ENCODE measurements around the gene INCENP. TPM values are rescaled to one million over a fixed set of nuclear protein-coding genes. Genes with fewer than 3 reads are reported as not detected.

The INCENP gene
- total and polyA plus RNA-seq, 10 donors, result 1.8 to 32.4 (median 22.7) TPM

GRCh38 chr11:62166371-62166770 lies 42.6 kb downstream of the INCENP start:
- Histone ChIP-seq H3K36me3 (no peaks in the 10 kb centered on the region), H3K4me1 (peaks cover 0 to 15% (median 4%) of the 10 kb centered on the region in 6 donors), H3K9me3 (no peaks in the 10 kb centered on the region), H3K27ac (no peak overlapping the region), H3K4me3 (no peak overlapping the region), H3K27me3 (replicated peaks in 1 of 7) (peaks cover 0 to 53% (median 6%) of the 10 kb centered on the region in 7 donors)
- 81 to 89% (median 83%) methylated on average over 9 to 10 of the region's 10 CpGs for WGBS, 5 donors
- TF ChIP-seq POLR2AphosphoS5 (IDR thresholded peaks at IDR 0.05) (no peak), POLR2A (IDR thresholded peaks at IDR 0.05) (no peak), CTCF (IDR thresholded peaks at IDR 0.05 in 8 of 11, conservative IDR thresholded peaks at IDR 0.05 in 3 of 11) (no peak)
- no peak for DNase-seq
- intact Hi-C loops (cut with DNase I; ENCODE audit: low total_unique reads), result no loop called here

GRCh38 chr11:62169448-62169847 lies 45.6 kb downstream of the INCENP start:
- no peaks in the 10 kb centered on the region for H3K9me3 ChIP-seq
- H3K27ac ChIP-seq, result peak overlapping the region in 6 of 8 donors; percentile 5 to 52 (median 30)
- intact Hi-C loops (cut with DNase I; ENCODE audit: low total_unique reads), result no loop called here
- peaks cover 0 to 17% (median 5%) of the 10 kb centered on the region in 6 donors for H3K4me1 ChIP-seq
- no peaks in the 10 kb centered on the region for H3K36me3 ChIP-seq
- no peak for DNase-seq
- H3K4me3 ChIP-seq, result no peak overlapping the region
- WGBS, 5 donors, result 61 to 82% (median 72%) methylated on average over 7 to 10 of the region's 10 CpGs
- no peak for TF ChIP-seq CTCF (IDR thresholded peaks at IDR 0.05 in 8 of 11, conservative IDR thresholded peaks at IDR 0.05 in 3 of 11)
- peak; percentile 68 to 74 (median 72) for TF ChIP-seq POLR2AphosphoS5 (IDR thresholded peaks at IDR 0.05)
- H3K27me3 ChIP-seq (replicated peaks in 1 of 7), result peaks cover 0 to 68% (median 6%) of the 10 kb centered on the region in 7 donors

GRCh38 chr11:62169935-62170334 lies 46.1 kb downstream of the INCENP start:
- no peak overlapping the region for H3K4me3 ChIP-seq
- 81 to 90% (median 85%) methylated on average over 1 of the region's 1 CpG for WGBS, 5 donors
- H3K4me1 ChIP-seq, result peaks cover 0 to 17% (median 5%) of the 10 kb centered on the region in 6 donors
- no peaks in the 10 kb centered on the region for H3K36me3 ChIP-seq
- no peak for TF ChIP-seq CTCF (IDR thresholded peaks at IDR 0.05 in 8 of 11, conservative IDR thresholded peaks at IDR 0.05 in 3 of 11)
- TF ChIP-seq POLR2AphosphoS5 (IDR thresholded peaks at IDR 0.05), result no peak
- TF ChIP-seq POLR2A (IDR thresholded peaks at IDR 0.05), result no peak
- no peak for DNase-seq
- peaks cover 0 to 69% (median 6%) of the 10 kb centered on the region in 7 donors for H3K27me3 ChIP-seq (replicated peaks in 1 of 7)
- peak overlapping the region in 6 of 8 donors; percentile 5 to 52 (median 30) for H3K27ac ChIP-seq
- intact Hi-C loops (cut with DNase I; ENCODE audit: low total_unique reads), result loop anchor here (10.0 kb wide), 1 partner anchor 145 kb away; no protein-coding TSS in a partner anchor
- no peaks in the 10 kb centered on the region for H3K9me3 ChIP-seq

GRCh38 chr11:62171261-62171723 lies 47.5 kb downstream of the INCENP start:
- TF ChIP-seq CTCF (IDR thresholded peaks at IDR 0.05 in 8 of 11, conservative IDR thresholded peaks at IDR 0.05 in 3 of 11), result peak; percentile 16 to 66 (median 56)
- TF ChIP-seq POLR2AphosphoS5 (IDR thresholded peaks at IDR 0.05), result no peak
- no peak for TF ChIP-seq POLR2A (IDR thresholded peaks at IDR 0.05)
- no peak overlapping the region for H3K4me3 ChIP-seq
- peaks cover 0 to 17% (median 5%) of the 10 kb centered on the region in 6 donors for H3K4me1 ChIP-seq
- no peak for DNase-seq
- H3K27me3 ChIP-seq (replicated peaks in 1 of 7), result peaks cover 0 to 68% (median 6%) of the 10 kb centered on the region in 7 donors
- intact Hi-C loops (cut with DNase I; ENCODE audit: low total_unique reads), result loop anchor here (10.0 kb wide), 1 partner anchor 144 kb away; no protein-coding TSS in a partner anchor
- H3K9me3 ChIP-seq, result no peaks in the 10 kb centered on the region
- H3K36me3 ChIP-seq, result no peaks in the 10 kb centered on the region
- H3K27ac ChIP-seq, result peak overlapping the region in 4 of 8 donors; percentile 6 to 52 (median 46)
- 6 to 9% (median 8%) methylated on average over 14 of the region's 14 CpGs for WGBS, 5 donors

Data from spleen (tissue), 11 donors.